SK-N-SH (cell line): ENCODE results near the gene FCSK. TPM values are rescaled to one million over a fixed set of nuclear protein-coding genes. Genes with fewer than 3 reads are reported as not detected.

Experiments
- CTCF ChIA-PET: fragments of 300-600, 350-600 bp; formaldehyde crosslinking; extraction: SDS; loops from one replicate; lab custom pipeline; 2021; lab: Yijun Ruan, JAX
- POLR2A ChIA-PET: fragments of 350-600 bp; sonication (Branson Sonifier 250); formaldehyde crosslinking; extraction: SDS; loops from one replicate; lab custom pipeline; 2020; ENCODE audit warnings: antibody characterized with exemption, inconsistent platforms; lab: Yijun Ruan, JAX
- DNase-seq: peaks from one replicate; pipeline ENCODE4 v3.0.0; 2012
- H2AFZ ChIP-seq: fragments of 200-600 bp; sonication (generic); 2 replicates; pipeline ENCODE4 v1.8.1; 2016; ENCODE audit warnings: antibody characterized with exemption, mild to moderate bottlenecking, low read depth
- H3F3A ChIP-seq: fragments of 200-600 bp; sonication (generic); replicated peaks from 2 replicates; pipeline ENCODE3; 2016; ENCODE audit warnings: antibody characterized with exemption, mild to moderate bottlenecking; ENCODE audit not compliant: insufficient read depth
- H3K27ac ChIP-seq, 2 experiments: fragments of 200-500 bp in 1 of 2; fragments of 200-600 bp in 1 of 2; sonication (Bioruptor generic) in 1 of 2; sonication (generic), shearing (Covaris generic) in 1 of 2; 2 replicates each; pipeline versions ENCODE4 v1.5.1 to v1.6.1; 2014 to 2016; ENCODE audit warnings: low read depth in 2 of 2, inconsistent platforms in 1 of 2, low read length in 1 of 2, mild to moderate bottlenecking in 1 of 2, mixed read lengths in 1 of 2
- H3K27me3 ChIP-seq: fragments of 200-600 bp; sonication (generic), shearing (Covaris generic); 2 replicates; pipeline ENCODE4 v1.6.1; 2016; ENCODE audit warnings: mixed run types; ENCODE audit not compliant: insufficient read depth
- H3K36me3 ChIP-seq, 2 experiments: fragments of 200-500 bp in 1 of 2; fragments of 200-600 bp in 1 of 2; sonication (Bioruptor generic) in 1 of 2; sonication (generic) in 1 of 2; replicated peaks in 1 of 2; 2 replicates each; pipeline versions ENCODE3 to v1.5.1; 2014 to 2016; ENCODE audit warnings: low read length in 1 of 2, mild to moderate bottlenecking in 1 of 2; ENCODE audit not compliant: insufficient read depth in 2 of 2, control insufficient read depth in 1 of 2
- H3K4me1 ChIP-seq, 2 experiments: fragments of 200-500 bp in 1 of 2; fragments of 200-600 bp in 1 of 2; sonication (Bioruptor generic) in 1 of 2; sonication (generic), shearing (Covaris generic) in 1 of 2; 2 replicates each; pipeline versions ENCODE4 v1.5.1 to v1.6.1; 2014 to 2016; ENCODE audit warnings: low read depth in 1 of 2, low read length in 1 of 2, mixed run types in 1 of 2; ENCODE audit not compliant: insufficient read depth in 2 of 2, control insufficient read depth in 1 of 2
- H3K4me2 ChIP-seq: fragments of 200-600 bp; sonication (generic), shearing (Covaris generic); 2 replicates; pipeline ENCODE4 v1.6.1; 2017; ENCODE audit warnings: mixed run types
- H3K4me3 ChIP-seq, 2 experiments: fragments of 200-500 bp in 1 of 2; fragments of 200-600 bp in 1 of 2; sonication (Bioruptor generic) in 1 of 2; sonication (generic), shearing (Covaris generic) in 1 of 2; 2 replicates each; pipeline versions ENCODE4 v1.5.1 to v1.8.1; 2014 to 2016; ENCODE audit warnings: low read depth in 2 of 2, inconsistent platforms in 1 of 2, low read length in 1 of 2, mild to moderate bottlenecking in 1 of 2, mixed read lengths in 1 of 2, moderate library complexity in 1 of 2
- H3K79me2 ChIP-seq: fragments of 200-600 bp; sonication (generic); 2 replicates; pipeline ENCODE4 v1.8.1; 2017; ENCODE audit warnings: mild to moderate bottlenecking; ENCODE audit not compliant: insufficient read depth
- H3K9ac ChIP-seq: fragments of 200-600 bp; sonication (generic); 2 replicates; pipeline ENCODE4 v1.6.1; 2017; ENCODE audit warnings: mixed run types
- H3K9me2 ChIP-seq: fragments of 200-600 bp; sonication (generic); 2 replicates; pipeline ENCODE4 v1.6.1; 2017; ENCODE audit warnings: mixed run types
- H3K9me3 ChIP-seq: fragments of 200-600 bp; sonication (generic); 2 replicates; pipeline ENCODE4 v1.6.1; 2017; ENCODE audit warnings: mixed run types, mild to moderate bottlenecking, moderate library complexity
- H4K20me1 ChIP-seq: fragments of 200-600 bp; sonication (generic); 2 replicates; pipeline ENCODE4 v1.6.1; 2017; ENCODE audit warnings: mild to moderate bottlenecking, mixed run types; ENCODE audit not compliant: insufficient read depth
- CHD2 ChIP-seq: fragments of 150-350 bp; IDR thresholded peaks from 2 replicates; pipeline ENCODE4 v1.6.1; 2018; ENCODE audit warnings: low read length; ENCODE audit not compliant: partially characterized antibody
- CTCF ChIP-seq: fragments of 200-600 bp; sonication (generic); IDR thresholded peaks from 2 replicates; pipeline ENCODE4 v1.6.1; 2017; ENCODE audit warnings: antibody characterized with exemption, mild to moderate bottlenecking, moderate library complexity
- ELF1 ChIP-seq: IDR thresholded peaks from 2 replicates; pipeline ENCODE4 v1.4.0; 2012
- EP300 ChIP-seq, 2 experiments: IDR thresholded peaks; 2 replicates each; pipeline versions ENCODE4 v1.4.0 to v1.6.1; 2012; ENCODE audit warnings: borderline replicate concordance in 1 of 2, low read depth in 1 of 2, low read length in 1 of 2
- FOSL2 ChIP-seq: IDR thresholded peaks from 2 replicates; pipeline ENCODE4 v1.4.0; 2012; ENCODE audit warnings: low read depth, mild to moderate bottlenecking, moderate library complexity, borderline replicate concordance
- GABPA ChIP-seq: IDR thresholded peaks from 2 replicates; pipeline ENCODE4 v1.4.0; 2012; ENCODE audit warnings: low read depth, mild to moderate bottlenecking
- MEF2A ChIP-seq: IDR thresholded peaks from 2 replicates; pipeline ENCODE4 v1.4.0; 2012; ENCODE audit warnings: low read depth, borderline replicate concordance
- NFIC ChIP-seq: IDR thresholded peaks from 2 replicates; pipeline ENCODE4 v1.4.0; 2012; ENCODE audit warnings: borderline replicate concordance
- NRF1 ChIP-seq: IDR thresholded peaks from 2 replicates; pipeline ENCODE4 v1.6.1; 2012; ENCODE audit warnings: low read depth, mild to moderate bottlenecking, low read length
- RAD21 ChIP-seq: IDR thresholded peaks from 2 replicates; pipeline ENCODE4 v1.6.1; 2012; ENCODE audit warnings: mild to moderate bottlenecking, low read length
- REST ChIP-seq: IDR thresholded peaks from 2 replicates; pipeline ENCODE4 v1.6.1; 2012; ENCODE audit warnings: mild to moderate bottlenecking, low read depth, low read length, moderate library complexity
- RFX5 ChIP-seq: IDR thresholded peaks from 2 replicates; pipeline ENCODE4 v1.6.1; 2012; ENCODE audit warnings: mild to moderate bottlenecking, improper control_type of control experiment, low read length
- RXRA ChIP-seq: IDR thresholded peaks from 2 replicates; pipeline ENCODE4 v1.4.0; 2012; ENCODE audit warnings: low read depth, mild to moderate bottlenecking, borderline replicate concordance
- SIN3A ChIP-seq: IDR thresholded peaks from 2 replicates; pipeline ENCODE4 v1.6.1; 2012; ENCODE audit warnings: low read depth, mild to moderate bottlenecking, low read length, moderate library complexity, borderline replicate concordance
- USF2 ChIP-seq: fragments of 150-350 bp; IDR thresholded peaks from 2 replicates; pipeline ENCODE4 v1.6.1; 2017; ENCODE audit warnings: antibody characterized with exemption, low read length, low read depth, borderline replicate concordance
- ZBTB33 ChIP-seq: IDR thresholded peaks from 2 replicates; pipeline ENCODE4 v1.4.0; 2012; ENCODE audit warnings: low read depth, borderline replicate concordance
- WGBS: methylation state at CpG from one replicate; pipeline ENCODE4 v1.1.6; 2017; ENCODE audit warnings: low lambda C conversion rate; 5-methylcytosine and 5-hydroxymethylcytosine counted together
- polyA plus RNA-seq, 3 experiments: library from polyadenylated mRNA; depleted of rRNA; stranded (reverse); fragments of >200 nt; gene quantifications; 2 replicates each; pipeline ENCODE4 v1.2.3, GENCODE V29; 2012

Gene FCSK
- polyA plus RNA-seq, 1 of the 3 experiments (the other 2 are of a cell fraction), result 9.7 TPM

- H3K27ac ChIP-seq, result no peak overlapping the region
- POLR2A ChIA-PET, result interaction anchor here (1.1 to 1.3 kb wide), 2 partner anchors 10 to 41 kb away, joined by 3 read pairs; no protein-coding TSS in a partner anchor
- H3K9ac ChIP-seq, result no peak overlapping the region
- H3K27me3 ChIP-seq, result no peaks in the 10 kb centered on the region
- H3F3A ChIP-seq, result peaks cover 4% of the 10 kb centered on the region
- WGBS, result 97% methylated on average over 8 of the region's 11 CpGs
- H3K9me2 ChIP-seq, result no peaks in the 10 kb centered on the region
- no peak for TF ChIP-seq ZBTB33
- TF ChIP-seq EP300 (IDR thresholded peaks at IDR 0.05; ENCODE audit: borderline replicate concordance in 1 of 2, low read depth in 1 of 2, low read length in 1 of 2), result no peak
- no peak for TF ChIP-seq REST
- TF ChIP-seq NRF1, result no peak
- no peak for TF ChIP-seq RXRA
- no peak for TF ChIP-seq CHD2
- no peak for TF ChIP-seq SIN3A
- no peak for TF ChIP-seq NFIC
- no peak for TF ChIP-seq USF2
- TF ChIP-seq FOSL2, result no peak
- TF ChIP-seq RFX5, result no peak
- TF ChIP-seq CTCF, result no peak
- no peak for TF ChIP-seq RAD21
- TF ChIP-seq GABPA, result no peak
- no peak for TF ChIP-seq ELF1
- TF ChIP-seq MEF2A, result no peak
- H2AFZ ChIP-seq, result no peak overlapping the region
- CTCF ChIA-PET, result interaction anchor here (1.5 to 2.4 kb wide), 2 partner anchors 27 to 41 kb away, joined by 5 to 6 read pairs; no protein-coding TSS in a partner anchor
- H3K4me3 ChIP-seq, result no peak overlapping the region
- H3K79me2 ChIP-seq, result peaks cover 97% of the 10 kb centered on the region
- peaks cover 0 to 26% of the 10 kb centered on the region in 2 experiments; a peak in 2 of 4 replicates for H3K4me1 ChIP-seq
- H3K9me3 ChIP-seq, result no peaks in the 10 kb centered on the region
- no peak for DNase-seq
- H4K20me1 ChIP-seq, result peaks cover 64% of the 10 kb centered on the region
- peaks cover 6 to 8% of the 10 kb centered on the region in 2 experiments for H3K36me3 ChIP-seq
- no peak overlapping the region for H3K4me2 ChIP-seq
Measured at GRCh38 chr16:70421473-70422311, 32.7 kb upstream of the FCSK start.
